K562 (cell line): ENCODE data around the gene PARD6B. TPM values are rescaled to one million over a fixed set of nuclear protein-coding genes. Genes with fewer than 3 reads are reported as not detected.

Experiments
- CUX1 ChIP-seq: fragments of 200-800 bp; sonication (Bioruptor generic); IDR thresholded peaks from 2 replicates; pipeline ENCODE4 v1.6.1; 2016; ENCODE audit warnings: missing genetic modification characterization, missing compliant biosample characterization
- JUN ChIP-seq, 2 experiments: sonication (generic) in 1 of 2; formaldehyde crosslinking in 1 of 2; IDR thresholded peaks; 2 replicates each; pipeline versions ENCODE4 v1.6.1 to v1.8.0; 2012 to 2022; ENCODE audit warnings: borderline replicate concordance in 2 of 2, mild to moderate bottlenecking in 2 of 2, improper control_type of control experiment in 1 of 2, low read depth in 1 of 2, low read length in 1 of 2, missing genetic modification reagents in 1 of 2
- RERE ChIP-seq: sonication (generic); formaldehyde crosslinking; IDR thresholded peaks from 2 replicates; pipeline ENCODE4 v1.8.0; 2023; ENCODE audit warnings: missing genetic modification reagents, mild to moderate bottlenecking, borderline replicate concordance
- TAF9B ChIP-seq: fragments of 450-650 bp; IDR thresholded peaks from 2 replicates; pipeline ENCODE4 v1.6.1; 2018; ENCODE audit warnings: mild to moderate bottlenecking; ENCODE audit not compliant: partially characterized antibody
- polyA plus RNA-seq, 8 experiments: library from polyadenylated mRNA; depleted of rRNA in 4 of 8; stranded (reverse) in 5 of 8; unstranded in 3 of 8; fragments of >200 nt; fragmentation: Nextera tagmentation in 2 of 8; fragmentation: Illumina TruSeq in 1 of 8; extraction: Ambion mirVana in 2 of 8; extraction: Trizol in 1 of 8; gene quantifications; 2 replicates each; pipeline versions ENCODE4 v1.2.1 to v1.2.3, GENCODE V29; 2011 to 2014; ENCODE audit warnings: inconsistent platforms in 1 of 8, missing spikeins in 1 of 8
- total RNA-seq, 7 experiments: library from RNA; depleted of rRNA in 6 of 7; stranded (reverse); fragments of >200 nt in 6 of 7; fragmentation: Illumina TruSeq in 2 of 7; extraction: Trizol in 2 of 7; gene quantifications; 2 replicates each; pipeline versions ENCODE4 v1.2.1 to v1.2.3, GENCODE V29; 2011 to 2021; ENCODE audit warnings: low replicate concordance in 1 of 7
- TF ChIP-seq, protein P1 (sequence below): sonication (generic); formaldehyde crosslinking; IDR thresholded peaks from 2 replicates; pipeline ENCODE4 v1.8.1; 2023; ENCODE audit warnings: mild to moderate bottlenecking, missing genetic modification reagents
- TF ChIP-seq, protein P2 (sequence below), 2 experiments: IDR thresholded peaks; 2 replicates each; pipeline ENCODE4 v1.6.1; 2011; ENCODE audit warnings: borderline replicate concordance in 1 of 2, control low read depth in 1 of 2, low read depth in 1 of 2, low read length in 1 of 2, mild to moderate bottlenecking in 1 of 2, mixed read lengths in 1 of 2, moderate library complexity in 1 of 2; ENCODE audit not compliant: insufficient read depth in 1 of 2, insufficient read length in 1 of 2, poor library complexity in 1 of 2, severe bottlenecking in 1 of 2; ENCODE audit errors: extremely low read depth in 1 of 2
- TF ChIP-seq, protein P3 (sequence below): fragments of 250-450 bp; sonication (Bioruptor Pico); IDR thresholded peaks from 2 replicates; pipeline ENCODE4 v1.5.0; 2021; ENCODE audit warnings: mild to moderate bottlenecking, borderline replicate concordance

PARD6B gene
- total and polyA plus RNA-seq, 9 of the 15 experiments (the other 6 are each of a cell fraction or from before 2014, with no cell fraction given): 1.7 to 12.3 (median 5.5) TPM

DNA sequence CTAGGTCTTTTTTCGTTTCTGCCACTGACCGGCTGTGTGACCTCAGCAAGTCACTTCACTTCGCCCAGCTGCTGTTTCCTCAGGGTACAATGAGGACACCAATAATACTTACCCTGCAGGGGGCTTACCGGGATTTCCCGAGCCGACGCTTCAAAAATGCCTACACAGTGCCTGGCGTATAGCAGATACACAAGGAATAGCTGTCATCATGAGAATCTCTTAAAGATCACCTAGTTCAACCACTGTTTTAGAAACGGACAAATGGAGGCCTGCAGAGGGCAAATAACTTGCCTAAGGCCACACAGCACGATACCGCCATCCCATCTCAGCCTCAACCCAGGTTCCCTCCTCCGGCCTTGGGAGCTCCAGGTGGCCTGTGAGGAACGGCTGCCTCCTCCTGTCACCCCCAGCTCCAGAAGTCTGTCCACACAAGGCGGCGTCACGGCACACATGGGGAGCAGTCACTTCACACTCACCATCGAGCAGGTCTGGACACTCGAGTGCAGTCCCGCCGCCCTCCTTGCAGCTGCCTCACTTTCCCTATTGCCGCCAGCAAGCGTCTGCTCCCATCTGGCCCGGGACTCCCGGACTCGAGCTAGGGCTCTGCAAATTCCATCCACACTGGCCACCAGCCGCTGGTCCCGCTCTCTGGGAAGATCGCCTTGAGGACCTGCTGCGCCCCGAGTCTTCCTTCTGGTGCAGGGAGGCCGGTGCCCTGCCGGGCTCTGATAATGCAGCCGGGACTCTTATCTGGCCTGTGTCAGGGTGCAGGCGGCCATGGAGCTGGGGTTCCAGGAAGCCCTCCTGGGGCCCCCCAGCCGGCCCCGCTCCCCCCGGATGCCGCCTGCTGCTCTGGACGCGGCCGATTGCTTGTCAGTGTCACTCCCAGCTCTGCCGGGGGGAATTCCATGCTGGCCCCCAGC is 40.5 kb upstream of the PARD6B start, which contains the start of gene RIPOR3 (continued):
- TF ChIP-seq, protein P1, sequence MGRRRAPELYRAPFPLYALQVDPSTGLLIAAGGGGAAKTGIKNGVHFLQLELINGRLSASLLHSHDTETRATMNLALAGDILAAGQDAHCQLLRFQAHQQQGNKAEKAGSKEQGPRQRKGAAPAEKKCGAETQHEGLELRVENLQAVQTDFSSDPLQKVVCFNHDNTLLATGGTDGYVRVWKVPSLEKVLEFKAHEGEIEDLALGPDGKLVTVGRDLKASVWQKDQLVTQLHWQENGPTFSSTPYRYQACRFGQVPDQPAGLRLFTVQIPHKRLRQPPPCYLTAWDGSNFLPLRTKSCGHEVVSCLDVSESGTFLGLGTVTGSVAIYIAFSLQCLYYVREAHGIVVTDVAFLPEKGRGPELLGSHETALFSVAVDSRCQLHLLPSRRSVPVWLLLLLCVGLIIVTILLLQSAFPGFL (CRISPR knock-in tag): no peak
- TF ChIP-seq, protein P2, sequence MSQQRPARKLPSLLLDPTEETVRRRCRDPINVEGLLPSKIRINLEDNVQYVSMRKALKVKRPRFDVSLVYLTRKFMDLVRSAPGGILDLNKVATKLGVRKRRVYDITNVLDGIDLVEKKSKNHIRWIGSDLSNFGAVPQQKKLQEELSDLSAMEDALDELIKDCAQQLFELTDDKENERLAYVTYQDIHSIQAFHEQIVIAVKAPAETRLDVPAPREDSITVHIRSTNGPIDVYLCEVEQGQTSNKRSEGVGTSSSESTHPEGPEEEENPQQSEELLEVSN (IDR thresholded peaks at IDR 0.05; ENCODE audit: borderline replicate concordance in 1 of 2, extremely low read depth in 1 of 2, insufficient read depth in 1 of 2, insufficient read length in 1 of 2, low read depth in 1 of 2, low read length in 1 of 2, poor library complexity in 1 of 2, severe bottlenecking in 1 of 2): peak; percentile 52 to 71
- TF ChIP-seq TAF9B (peak; percentile 72), CUX1 (CRISPR knock-in tag) (peak; percentile 79; the same call in 1 of the 2 replicates), RERE (no peak), JUN (IDR thresholded peaks at IDR 0.05; ENCODE audit: borderline replicate concordance, low read depth, low read length) (no peak; the same call in 1 of the 2 replicates), JUN (CRISPR knock-in tag; IDR thresholded peaks at IDR 0.05; ENCODE audit: borderline replicate concordance) (no peak)
- TF ChIP-seq, protein P3, sequence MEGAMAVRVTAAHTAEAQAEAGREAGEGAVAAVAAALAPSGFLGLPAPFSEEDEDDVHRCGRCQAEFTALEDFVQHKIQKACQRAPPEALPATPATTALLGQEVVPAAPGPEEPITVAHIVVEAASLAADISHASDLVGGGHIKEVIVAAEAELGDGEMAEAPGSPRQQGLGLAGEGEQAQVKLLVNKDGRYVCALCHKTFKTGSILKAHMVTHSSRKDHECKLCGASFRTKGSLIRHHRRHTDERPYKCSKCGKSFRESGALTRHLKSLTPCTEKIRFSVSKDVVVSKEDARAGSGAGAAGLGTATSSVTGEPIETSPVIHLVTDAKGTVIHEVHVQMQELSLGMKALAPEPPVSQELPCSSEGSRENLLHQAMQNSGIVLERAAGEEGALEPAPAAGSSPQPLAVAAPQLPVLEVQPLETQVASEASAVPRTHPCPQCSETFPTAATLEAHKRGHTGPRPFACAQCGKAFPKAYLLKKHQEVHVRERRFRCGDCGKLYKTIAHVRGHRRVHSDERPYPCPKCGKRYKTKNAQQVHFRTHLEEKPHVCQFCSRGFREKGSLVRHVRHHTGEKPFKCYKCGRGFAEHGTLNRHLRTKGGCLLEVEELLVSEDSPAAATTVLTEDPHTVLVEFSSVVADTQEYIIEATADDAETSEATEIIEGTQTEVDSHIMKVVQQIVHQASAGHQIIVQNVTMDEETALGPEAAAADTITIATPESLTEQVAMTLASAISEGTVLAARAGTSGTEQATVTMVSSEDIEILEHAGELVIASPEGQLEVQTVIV: no peak
